ENCODE measurements around the gene STIMATE. TPM values are rescaled to one million over a fixed set of nuclear protein-coding genes. Genes with fewer than 3 reads are reported as not detected.
A peak's percentile ranks its signal among the peaks of the same experiment; 100 is the strongest.

STIMATE gene
- total RNA-seq, 1 experiment from 2014 or later = 18.0 TPM

DNA sequence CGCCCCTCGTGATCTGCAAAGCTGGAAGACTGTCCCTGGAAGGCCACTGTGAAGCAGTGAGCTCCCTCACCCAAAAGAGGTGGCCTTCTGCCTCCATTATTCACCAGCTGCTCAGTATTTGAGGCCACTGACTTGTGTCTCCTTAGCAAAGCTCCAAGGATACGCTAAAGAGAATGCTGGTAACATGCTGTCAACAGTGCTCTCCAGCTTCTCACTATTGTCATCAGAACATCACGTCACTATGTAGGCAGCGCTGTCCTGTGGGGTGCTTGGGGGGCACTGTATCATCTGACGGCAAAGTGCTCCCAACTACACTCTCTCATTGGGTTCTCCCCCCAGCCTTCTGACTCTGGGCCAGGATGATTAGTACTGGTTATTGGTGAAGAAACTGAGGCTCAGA lies 81.1 kb downstream of the STIMATE start:
- DNase-seq (ENCODE audit: low read depth, low spot score) = no peak
- in situ Hi-C loops (cut with HindIII; ENCODE audit: low pct_unique_long_range_greater_than_20kb, low sequenced_read_pairs) = no loop called here

GRCh38 chr3:52813810-52814209 lies 83.5 kb downstream of the STIMATE start:
- in situ Hi-C loops (cut with HindIII; ENCODE audit: low pct_unique_long_range_greater_than_20kb, low sequenced_read_pairs) = no loop called here
- no peak for DNase-seq (ENCODE audit: low read depth, low spot score)

- DNase-seq (ENCODE audit: low read depth, low spot score) = no peak
- in situ Hi-C loops (cut with HindIII; ENCODE audit: low pct_unique_long_range_greater_than_20kb, low sequenced_read_pairs) = no loop called here
These were observed 85.8 kb downstream of the STIMATE start for GRCh38 chr3:52811452-52812011.

GRCh38 chr3:52810923-52811322 lies 86.4 kb downstream of the STIMATE start:
- no peak for DNase-seq (ENCODE audit: low read depth, low spot score)
- in situ Hi-C loops (cut with HindIII; ENCODE audit: low pct_unique_long_range_greater_than_20kb, low sequenced_read_pairs) = no loop called here

DNA sequence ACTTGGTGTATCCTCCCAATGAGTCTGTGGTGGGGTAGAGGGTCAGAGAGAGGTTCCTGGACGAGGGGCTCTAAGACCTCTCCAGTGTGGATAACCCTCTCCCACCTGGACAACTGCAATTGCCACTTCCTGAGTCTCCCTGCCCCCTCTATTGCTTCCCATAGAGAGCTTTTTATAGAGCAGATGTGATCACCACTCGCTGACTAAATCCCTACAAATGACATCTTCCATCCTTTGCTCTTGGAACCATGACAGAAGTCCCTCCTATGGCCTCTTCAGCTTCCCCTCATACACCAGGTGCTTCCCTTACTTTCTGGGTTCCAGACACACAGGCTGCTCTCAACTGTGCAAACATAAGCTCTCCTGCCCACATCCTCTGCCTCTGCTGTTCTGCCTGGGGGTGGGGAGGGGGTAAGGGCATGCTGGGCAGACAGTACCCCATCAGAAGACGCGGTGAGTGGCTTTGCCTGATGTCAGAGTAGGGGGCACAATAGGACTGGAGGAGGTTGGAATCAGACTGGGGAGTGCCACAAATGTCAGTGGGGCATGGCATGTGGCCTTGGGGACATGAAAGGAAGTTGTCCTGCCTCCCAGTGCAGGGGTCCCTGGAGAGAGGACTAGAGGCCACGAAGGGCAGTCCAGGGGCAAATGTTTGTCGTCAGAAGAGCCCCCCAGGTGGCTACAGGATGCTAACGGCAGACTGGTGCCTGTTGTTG lies 87.5 kb downstream of the STIMATE start:
- in situ Hi-C loops (cut with HindIII; ENCODE audit: low pct_unique_long_range_greater_than_20kb, low sequenced_read_pairs) = no loop called here

GRCh38 chr3:52809149-52809548 lies 88.2 kb downstream of the STIMATE start:
- no peak for DNase-seq (ENCODE audit: low read depth, low spot score)
- in situ Hi-C loops (cut with HindIII; ENCODE audit: low pct_unique_long_range_greater_than_20kb, low sequenced_read_pairs) = no loop called here

More for the DNA sequence above, 87.5 kb downstream of the STIMATE start:
- DNase-seq (ENCODE audit: low read depth, low spot score) = no peak

DNA sequence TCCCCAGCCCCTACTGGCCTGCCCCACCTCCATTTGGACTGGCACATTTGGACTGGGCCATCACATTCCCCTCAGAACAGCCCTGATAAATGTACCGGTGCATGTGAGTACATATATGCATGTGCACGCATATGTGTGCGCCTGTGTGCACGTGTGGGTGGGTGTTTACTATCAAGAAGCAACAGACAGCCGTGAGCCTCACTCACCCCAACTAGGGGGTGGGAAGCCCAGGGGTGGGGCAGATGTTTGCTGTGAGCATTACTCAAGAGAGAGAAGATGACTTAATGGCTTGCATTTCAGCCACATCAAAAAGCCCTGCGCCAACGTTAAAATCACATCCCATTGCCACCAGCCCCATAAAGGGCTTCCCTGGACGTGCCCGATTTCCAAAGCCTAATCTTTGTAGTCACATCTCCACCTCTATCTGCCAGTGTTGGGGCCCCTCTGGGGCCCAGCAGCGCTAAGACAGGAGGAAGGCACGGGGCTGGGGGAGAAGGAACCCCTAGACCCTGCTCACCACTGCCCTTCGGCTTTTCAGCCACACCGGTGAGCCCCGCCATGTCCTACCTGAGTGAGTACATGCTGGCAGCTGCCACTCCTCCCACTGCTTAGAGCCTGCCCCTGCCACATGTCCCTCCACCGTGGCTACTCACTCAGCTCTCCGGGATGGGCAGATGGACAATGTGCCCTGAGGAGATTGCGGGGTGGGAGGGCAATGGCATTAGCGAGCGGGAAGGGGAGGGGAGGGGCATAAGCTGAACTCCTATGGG lies 91.9 kb downstream of the STIMATE start:
- in situ Hi-C loops (cut with HindIII; ENCODE audit: low pct_unique_long_range_greater_than_20kb, low sequenced_read_pairs) = no loop called here
- DNase-seq (ENCODE audit: low read depth, low spot score) = no peak

DNA sequence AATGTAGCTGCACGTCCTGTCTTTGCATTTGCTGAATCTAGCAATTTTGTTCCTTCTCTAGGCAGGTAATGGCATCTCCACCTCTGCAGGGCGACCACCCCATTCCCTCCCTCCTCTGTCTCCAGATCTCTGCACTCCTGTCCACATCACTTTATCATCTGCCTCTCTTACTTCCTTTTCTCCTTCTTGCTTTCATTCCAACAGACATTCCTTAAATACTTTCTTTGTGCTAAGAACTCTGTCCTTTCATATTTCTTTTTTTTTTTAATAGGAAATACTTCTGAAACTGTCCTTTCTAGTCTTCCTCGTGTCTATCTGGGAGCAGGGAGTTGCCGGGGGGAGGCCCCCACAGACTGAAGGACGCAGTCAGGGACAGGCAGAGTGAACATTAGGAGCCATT lies 95.5 kb downstream of the STIMATE start:
- DNase-seq (ENCODE audit: low read depth, low spot score) = no peak
- in situ Hi-C loops (cut with HindIII; ENCODE audit: low pct_unique_long_range_greater_than_20kb, low sequenced_read_pairs) = no loop called here

DNA sequence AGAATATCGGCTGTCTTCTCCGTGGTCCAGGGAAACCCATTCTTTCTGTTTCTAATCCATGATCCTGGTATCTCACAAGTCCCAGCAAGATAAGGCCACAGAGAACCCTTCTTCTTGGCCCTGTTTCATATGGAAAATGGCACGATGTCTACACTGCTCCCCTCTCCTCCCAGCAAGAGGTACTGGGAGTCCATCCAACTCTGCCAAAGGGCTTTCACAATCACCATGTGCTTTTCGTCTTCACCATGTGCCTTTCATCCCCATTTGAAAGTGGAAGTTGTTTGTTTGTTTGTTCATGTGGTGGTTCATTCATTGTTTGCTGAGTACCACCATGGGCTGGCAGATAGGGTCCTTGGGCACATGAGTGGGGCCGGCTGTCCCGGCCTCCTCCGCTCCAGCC lies 97.3 kb downstream of the STIMATE start:
- no peak for DNase-seq (ENCODE audit: low read depth, low spot score)
- in situ Hi-C loops (cut with HindIII; ENCODE audit: low pct_unique_long_range_greater_than_20kb, low sequenced_read_pairs) = no loop called here

DNA sequence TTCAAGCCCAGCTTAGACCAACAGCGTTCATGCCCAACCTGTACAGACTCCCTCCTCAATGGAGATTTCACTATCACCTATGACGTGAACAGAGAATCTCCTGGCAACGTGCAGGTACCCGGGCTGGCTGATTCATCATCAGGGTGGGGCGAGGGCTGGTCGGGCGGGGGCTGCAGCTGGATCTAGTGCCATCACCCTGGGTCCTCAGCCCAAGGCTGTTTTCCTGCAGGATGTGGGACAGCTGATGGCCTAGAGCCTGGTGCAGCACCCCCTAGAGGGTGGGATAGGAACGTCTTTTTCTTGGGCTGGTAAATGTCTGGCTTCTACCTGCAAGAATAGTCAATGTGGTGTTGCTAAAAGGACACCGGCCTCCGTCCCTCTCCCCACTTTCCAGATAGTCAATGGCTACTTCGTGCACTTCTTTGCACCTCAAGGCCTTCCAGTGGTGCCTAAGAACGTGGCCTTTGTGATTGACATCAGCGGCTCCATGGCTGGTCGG lies 98.3 kb downstream of the STIMATE start:
- in situ Hi-C loops (cut with HindIII; ENCODE audit: low pct_unique_long_range_greater_than_20kb, low sequenced_read_pairs) = no loop called here
- DNase-seq (ENCODE audit: low read depth, low spot score) = peak; percentile 63

GRCh38 chr3:52798376-52798977 lies 98.9 kb downstream of the STIMATE start:
- in situ Hi-C loops (cut with HindIII; ENCODE audit: low pct_unique_long_range_greater_than_20kb, low sequenced_read_pairs) = no loop called here
- no peak for DNase-seq (ENCODE audit: low read depth, low spot score)

GRCh38 chr3:52796411-52796810 lies 100.9 kb downstream of the STIMATE start:
- in situ Hi-C loops (cut with HindIII; ENCODE audit: low pct_unique_long_range_greater_than_20kb, low sequenced_read_pairs) = no loop called here

GRCh38 chr3:52795298-52795900 lies 101.9 kb downstream of the STIMATE start:
- DNase-seq (ENCODE audit: low read depth, low spot score) = no peak
- in situ Hi-C loops (cut with HindIII; ENCODE audit: low pct_unique_long_range_greater_than_20kb, low sequenced_read_pairs) = no loop called here

More at GRCh38 chr3:52796411-52796810, 100.9 kb downstream of the STIMATE start:
- no peak for DNase-seq (ENCODE audit: low read depth, low spot score)

DNA sequence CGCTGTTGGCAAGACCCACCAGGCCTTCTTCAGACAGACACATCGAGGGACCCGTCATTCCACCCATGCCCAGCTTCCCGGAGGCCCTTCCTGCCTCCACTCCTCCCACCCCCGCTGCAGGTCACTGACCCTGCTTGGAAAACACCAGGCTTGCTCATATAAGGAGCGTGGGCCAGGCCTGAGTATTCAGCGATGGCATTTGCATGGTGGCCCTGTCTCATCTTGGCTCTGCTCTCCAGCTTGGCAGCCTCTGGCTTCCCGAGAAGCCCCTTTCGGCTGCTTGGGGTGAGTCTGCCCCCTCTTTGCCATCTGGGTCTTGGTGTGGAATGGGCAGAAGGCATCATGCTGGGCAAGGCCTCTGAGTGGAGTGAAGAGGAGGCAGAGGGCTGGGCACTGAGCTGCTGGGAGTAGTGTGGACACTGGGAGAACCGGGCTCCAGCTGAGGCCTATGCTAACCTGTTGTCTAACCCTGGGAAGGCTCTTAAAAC lies 102.7 kb downstream of the STIMATE start, which contains the start of gene ITIH3:
Gene ITIH3 (plus strand): TSS at position 185 of the 488 bp plus-strand sequence. CDS start 8 bp downstream, at position 193.
- DNase-seq (ENCODE audit: low read depth, low spot score) = no peak
- in situ Hi-C loops (cut with HindIII; ENCODE audit: low pct_unique_long_range_greater_than_20kb, low sequenced_read_pairs) = no loop called here

GRCh38 chr3:52793702-52794611 lies 103.4 kb downstream of the STIMATE start:
- DNase-seq (ENCODE audit: low read depth, low spot score) = no peak
- in situ Hi-C loops (cut with HindIII; ENCODE audit: low pct_unique_long_range_greater_than_20kb, low sequenced_read_pairs) = no loop called here

DNA sequence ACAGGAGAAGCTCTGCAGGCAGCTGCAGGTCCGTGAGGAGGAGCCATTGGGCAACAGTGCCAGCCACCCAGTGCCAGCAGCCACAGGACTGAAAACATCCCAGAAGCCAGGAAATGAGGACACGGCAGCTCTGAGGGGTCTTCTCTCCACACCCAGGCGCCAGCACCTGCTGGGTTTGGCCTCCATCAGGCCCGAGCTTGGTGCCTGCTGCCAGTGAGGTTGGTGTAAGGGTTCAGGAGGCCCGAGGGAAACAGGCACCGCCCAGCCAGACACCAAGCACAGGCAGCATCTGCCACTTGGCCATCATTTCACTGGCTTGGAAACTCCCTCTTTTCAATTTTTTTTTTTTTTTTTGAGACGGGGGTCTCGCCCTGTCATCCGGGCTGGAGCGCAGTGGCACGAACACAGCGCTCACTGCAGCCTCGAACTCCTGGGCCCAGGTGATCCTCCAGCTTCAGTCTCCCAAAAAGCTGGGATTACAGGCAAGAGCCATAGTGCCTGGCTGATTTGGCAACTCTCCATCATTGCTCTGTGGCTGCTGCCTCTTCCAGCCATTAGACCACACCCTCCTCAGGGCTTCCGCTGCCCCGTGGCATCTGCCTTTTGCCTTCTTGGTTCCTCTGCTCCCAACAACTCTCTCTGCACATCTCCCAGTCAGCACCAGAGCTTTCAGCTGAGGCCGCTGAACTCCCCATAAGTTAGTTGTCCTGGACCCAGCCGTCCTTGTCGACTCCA lies 104.2 kb downstream of the STIMATE start:
- in situ Hi-C loops (cut with HindIII; ENCODE audit: low pct_unique_long_range_greater_than_20kb, low sequenced_read_pairs) = no loop called here
- DNase-seq (ENCODE audit: low read depth, low spot score) = no peak

Measured in SK-MEL-5 (cell line).